Endometrium (tissue), 2 donors: ENCODE results near the gene NTPCR.
"Not testable (repeated sequence)": the region's sequence is repeated elsewhere in the genome, so short reads cannot be mapped to it uniquely, and the experiment has no call there.

Experiments used
- FAIRE-seq: peaks from 2 replicates; lab custom pipeline; 2012; peaks lifted over from hg19 to GRCh38; lab: Jason Lieb, UNC
- donor health status: control.
- donor health status: control.

The NTPCR gene, protein sequence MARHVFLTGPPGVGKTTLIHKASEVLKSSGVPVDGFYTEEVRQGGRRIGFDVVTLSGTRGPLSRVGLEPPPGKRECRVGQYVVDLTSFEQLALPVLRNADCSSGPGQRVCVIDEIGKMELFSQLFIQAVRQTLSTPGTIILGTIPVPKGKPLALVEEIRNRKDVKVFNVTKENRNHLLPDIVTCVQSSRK

DNA sequence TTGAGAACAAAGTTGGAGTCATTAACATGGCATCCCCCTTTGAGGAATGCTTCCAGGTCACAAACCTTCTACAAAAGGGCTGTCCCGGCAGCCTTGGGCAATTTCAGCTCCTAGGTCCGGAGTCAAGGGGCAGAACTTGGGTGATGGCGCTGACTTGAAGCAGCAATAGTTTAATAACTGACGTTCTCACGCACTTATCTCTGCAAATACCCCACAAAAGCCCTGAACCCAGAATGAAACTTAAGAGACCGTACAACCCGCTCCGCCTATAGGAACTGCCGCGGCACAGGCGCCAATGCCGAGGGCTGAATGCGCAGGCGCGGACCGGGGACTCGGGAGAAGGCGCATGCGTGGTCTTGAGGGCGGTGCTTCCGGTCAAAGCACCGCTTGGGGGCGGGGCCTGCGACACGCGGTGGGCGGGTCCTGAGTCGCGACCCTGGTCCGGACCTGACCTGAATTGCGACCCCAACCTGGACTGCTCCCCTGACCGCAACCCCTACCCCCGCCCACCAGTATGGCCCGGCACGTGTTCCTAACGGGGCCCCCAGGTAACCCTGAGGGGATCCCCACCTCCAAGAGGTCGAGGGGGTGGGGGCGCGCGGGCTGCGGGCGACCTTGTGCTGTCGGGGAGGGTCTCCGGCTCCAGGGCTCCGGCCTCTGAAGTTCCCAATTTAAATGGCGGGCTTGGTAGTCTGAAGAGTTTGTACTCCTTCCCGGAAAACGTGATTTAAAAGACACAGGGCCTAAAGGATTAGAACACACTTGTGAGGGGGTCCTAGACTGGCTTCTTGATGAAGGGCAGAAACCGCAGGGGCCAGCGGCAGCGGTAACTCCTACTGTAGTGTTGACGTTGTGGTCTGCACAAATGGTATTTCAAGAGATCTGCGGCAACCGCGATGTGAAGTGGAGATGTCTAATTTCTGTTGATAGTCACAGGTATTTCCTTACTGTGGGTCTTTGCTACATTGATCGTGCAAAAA is at the start of gene NTPCR:
Gene NTPCR, plus strand, starts transcription at position 415 of the 980 bp plus-strand sequence. Its CDS starts 100 bp downstream, at position 515.
- peak; percentile 39 for FAIRE-seq

DNA sequence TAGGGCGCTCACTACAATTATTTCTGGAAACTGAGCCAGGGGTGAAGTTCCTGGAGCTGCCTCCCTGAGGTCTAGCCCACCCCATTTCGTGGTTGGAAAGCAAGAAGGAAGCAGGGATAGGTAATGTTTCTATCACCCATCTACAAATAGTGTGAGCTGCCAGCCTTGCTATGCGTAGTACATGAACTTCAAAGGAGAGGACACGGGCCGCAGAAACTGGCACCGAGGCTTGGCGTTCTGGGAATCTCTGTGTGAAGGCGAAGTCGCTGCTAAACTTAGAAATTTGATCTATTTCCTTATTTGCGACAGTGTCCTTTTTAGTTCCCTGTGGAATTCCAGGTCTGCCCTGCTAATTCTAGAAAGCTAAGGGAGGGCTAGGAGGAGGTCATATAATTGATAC is 49.6 kb upstream of the NTPCR start:
- no peak for FAIRE-seq

DNA sequence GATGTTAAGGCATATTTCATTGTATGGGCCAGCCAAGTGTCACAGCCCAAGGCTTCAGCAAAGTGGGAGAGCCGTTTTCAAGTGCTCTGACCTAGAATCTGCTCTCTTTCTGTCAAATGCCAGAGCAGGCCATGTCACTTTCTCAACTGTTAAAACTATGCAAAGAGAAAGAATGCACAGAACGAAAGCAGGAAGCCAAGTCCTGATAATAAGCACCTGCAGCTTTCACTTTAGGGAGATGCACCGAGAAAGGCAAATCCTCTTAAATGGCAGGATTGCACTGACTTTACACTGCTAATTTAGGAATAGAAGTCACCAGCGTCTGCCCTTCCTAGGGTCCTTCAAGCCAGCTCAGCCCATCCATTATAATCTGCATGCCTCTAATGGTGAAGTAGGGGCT is 49.2 kb upstream of the NTPCR start:
- FAIRE-seq = no peak

DNA sequence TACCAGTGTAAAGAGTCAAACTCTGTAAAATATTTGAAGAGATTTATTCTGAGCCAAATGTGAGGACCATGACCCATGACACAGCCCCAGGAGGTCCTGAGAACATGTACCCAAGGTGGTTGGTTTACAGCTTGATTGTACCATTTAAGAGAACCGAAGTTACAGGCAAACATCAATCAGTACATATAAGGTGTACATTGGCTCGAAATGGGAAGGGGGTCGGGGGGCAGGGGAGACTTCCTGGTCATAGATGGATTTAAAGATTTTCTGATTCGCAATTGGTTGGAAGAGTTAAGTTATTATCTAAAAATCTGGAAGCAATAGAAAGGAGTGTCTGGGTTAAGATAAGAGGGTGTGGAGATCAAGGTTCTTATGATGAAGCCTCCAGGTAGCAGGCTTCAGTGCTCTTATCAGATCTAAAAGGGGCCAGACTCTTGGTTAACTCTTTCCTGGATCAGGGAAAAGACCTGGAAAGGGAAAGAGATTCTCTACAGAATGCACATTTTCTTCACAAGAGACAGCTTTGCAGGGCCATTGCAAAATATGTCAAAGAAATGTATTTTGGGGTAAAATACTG is 47.5 kb upstream of the NTPCR start:
- FAIRE-seq = no peak

DNA sequence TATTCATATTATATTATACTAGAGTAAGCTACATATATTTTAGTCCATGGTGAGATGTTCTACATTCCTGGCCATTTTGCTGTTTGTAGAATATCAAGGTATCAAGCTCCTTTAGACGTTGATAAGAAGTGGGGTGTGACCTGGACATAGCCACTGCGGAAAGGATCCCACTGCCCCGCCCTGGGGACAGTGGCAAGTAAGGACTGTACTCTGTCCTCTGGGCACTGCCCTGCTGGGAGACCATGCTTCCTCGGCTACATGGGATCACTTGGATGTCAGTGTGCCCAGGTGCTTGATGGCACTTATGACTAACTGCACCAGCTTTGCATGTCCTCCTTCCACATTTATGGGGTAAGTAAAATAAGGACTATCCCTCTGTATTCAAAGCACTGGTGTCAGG is 46.3 kb upstream of the NTPCR start:
- no peak for FAIRE-seq

DNA sequence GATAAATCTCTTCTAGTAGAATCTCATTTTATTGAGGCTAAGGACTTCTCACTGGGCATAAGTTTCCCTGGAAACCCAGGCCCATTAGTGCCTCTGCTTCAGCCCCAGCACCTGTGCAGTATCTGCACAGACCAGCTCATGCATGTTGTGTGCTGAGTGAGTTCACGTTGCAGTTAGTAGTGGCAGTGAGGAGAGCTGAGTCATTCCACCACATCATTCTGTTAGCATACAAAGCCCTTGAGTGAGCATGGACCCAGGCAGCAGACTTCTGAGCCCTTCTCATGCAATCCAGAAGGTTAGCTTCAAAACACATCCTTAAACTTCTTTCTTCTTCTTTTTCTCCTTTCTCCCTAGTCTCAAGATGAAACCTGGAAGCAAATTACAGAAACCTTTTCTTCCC is 45.8 kb upstream of the NTPCR start:
- no peak for FAIRE-seq

DNA sequence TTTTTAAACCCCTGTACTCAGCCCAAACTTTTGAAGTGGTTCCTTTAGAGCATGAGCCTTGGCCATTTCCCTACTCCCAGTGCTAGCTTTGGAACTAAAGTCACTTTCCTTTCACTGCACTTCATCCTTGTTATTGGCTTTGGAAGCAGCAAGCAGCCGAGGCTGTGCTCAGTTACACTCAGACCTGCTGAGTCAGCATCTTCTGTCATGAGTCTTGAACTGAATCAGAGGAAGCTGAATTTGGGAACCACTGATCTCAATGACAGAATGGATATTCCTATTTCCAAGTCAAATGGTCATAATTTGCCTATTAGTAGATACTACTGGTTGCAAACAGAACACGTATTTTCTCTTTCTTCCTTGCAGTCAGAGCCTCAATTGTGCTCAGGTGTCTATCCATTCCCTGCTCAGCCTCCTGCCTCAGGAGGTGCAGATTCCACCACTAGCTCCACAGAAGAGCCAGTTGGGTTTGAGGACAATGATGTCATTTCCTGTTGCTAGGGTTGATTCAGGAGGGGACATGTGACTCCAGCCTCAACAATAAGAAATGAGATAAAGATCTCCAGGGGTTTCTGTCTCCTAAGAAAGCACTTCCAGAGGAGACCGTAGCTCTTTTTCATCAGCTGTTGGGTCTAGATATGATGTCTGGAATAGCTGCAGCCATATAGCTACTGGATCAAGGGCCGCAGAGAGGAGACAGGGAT is 44.9 kb upstream of the NTPCR start:
- FAIRE-seq = no peak

DNA sequence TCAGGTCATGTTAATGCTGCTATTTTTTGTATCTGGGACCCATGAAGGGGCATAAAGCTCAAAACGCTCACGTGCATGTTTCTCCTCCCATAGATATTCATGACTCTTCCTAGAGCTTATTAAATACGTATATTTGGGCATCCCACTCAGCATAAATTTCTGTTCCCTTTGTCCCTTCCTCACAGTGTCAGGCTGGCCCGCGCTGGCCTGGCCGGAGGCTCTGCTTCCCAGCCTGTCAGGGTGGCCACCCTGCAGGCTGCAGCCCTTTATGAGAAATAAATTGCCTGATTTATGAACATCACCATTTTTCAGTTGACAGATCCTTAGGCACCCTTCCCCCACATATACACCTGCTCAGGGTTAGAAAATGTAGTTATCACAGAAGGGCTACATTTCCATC is 44.0 kb upstream of the NTPCR start:
- FAIRE-seq = no peak

DNA sequence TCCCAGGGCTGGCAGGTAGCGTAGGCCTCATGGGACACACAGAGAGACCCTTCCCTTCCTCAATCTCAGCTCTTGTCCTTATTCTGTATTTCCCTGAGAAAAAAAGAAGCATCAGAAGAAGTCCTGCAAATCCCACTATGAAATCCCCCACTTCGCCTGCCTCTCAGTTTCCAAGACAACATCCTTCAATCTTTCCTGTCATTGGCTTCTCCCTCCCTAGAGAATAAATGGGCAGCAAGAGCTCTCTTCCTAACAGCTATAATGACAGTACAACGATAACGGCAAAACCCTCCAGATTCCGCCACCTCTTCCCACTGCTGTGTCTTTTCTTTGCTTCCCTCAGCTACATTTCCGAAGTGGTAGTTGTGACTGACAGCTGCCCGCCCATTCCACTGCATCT is 41.6 kb upstream of the NTPCR start:
- FAIRE-seq = no peak

DNA sequence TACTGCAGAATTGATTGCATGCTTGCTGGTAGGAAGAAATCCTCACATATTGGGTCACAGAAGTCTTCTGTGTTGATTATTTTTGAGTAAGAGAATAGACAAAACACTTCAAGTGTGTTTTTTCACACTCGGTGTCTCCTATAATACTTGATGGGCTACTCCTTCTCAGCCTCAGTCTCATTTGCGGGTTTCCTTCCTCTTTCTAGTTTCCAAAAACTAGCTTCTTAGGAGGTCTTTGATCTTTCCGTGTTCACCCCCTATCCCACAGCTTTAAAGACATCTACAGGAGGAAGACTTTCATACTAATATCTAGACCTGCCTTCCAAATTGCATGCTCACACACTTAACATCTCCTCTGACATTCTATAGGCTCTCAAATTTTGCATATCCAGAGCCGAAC is 40.7 kb upstream of the NTPCR start:
- FAIRE-seq = no peak

DNA sequence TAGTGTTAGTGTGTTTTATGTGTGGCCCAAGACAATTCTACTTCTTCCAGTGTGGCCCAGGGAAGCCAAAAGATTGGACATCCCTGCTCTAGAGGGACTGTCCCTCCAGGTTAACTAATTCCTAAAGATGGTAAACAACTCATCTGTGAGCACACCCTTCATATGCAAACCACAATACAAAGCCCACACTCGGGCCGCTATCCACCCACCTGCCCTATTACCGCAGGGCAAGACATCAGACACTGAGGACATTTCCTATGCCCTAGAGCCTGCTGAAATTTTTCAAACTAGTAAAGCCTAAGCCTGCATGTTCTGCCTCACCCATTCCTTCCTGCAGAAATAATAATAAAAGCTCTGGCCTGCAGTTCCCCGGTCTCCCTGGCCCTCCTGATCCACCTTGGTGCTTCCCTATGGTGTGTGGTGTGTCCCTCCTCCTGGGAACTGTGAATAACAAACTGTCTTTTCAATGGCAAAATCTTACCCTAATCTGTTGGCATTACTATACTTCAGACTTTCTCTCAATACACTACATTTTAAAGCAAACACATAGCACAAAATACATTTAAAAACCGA is 39.3 kb upstream of the NTPCR start:
- FAIRE-seq = no peak

DNA sequence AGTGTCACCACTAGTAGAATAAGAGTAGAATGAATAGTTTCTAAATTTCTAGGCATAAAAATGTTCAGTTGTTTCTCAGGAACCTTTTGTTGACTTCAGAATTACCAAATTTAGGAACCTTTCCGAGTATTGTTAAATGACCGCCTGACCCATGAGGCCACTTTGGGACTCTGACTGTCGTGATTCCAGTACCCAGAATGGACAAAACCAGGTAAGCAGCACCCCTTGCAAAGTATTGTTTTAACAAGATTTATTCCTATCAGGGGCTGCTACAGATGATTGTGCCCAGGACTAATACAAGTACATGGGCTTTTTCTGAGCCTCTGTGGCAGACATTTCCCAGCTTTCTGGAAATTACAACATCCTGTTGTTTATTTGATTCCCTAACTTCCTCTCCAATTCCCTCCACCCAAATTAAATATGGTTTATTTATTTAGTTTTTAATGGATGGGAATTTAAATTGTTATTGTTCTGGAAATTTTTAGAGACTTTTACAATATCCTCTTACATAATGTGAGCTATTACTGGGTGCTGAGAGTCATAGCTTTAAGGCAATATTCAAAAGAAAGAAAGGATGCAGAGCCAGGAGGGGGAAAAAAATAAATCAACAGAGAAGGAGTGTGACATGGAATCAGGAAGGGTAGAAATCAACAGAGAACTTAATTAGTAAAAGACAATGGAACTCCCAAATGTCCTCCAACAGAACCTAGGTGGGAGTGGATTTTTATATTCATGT is 37.4 kb upstream of the NTPCR start:
- peak; percentile 85 for FAIRE-seq

DNA sequence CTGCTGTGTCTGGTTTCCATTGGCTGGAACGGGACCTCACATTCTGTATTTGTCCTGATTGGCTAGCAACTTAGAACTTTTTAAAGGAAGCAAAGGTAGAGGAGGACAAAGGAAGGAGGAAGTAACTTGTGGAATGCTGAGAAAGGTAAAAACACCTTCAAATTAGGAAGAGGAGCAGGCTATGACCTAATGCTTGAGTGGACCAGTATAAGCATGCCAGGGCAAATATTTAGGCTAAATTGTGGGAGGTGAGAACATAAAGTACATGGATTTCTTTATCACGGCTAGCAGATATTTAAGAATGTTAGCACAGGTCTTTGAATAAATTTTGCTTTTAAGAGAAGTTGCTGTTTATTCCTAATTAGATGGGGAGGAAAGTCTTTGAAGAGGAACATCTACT is 36.1 kb upstream of the NTPCR start:
- not testable (repeated sequence) for FAIRE-seq

DNA sequence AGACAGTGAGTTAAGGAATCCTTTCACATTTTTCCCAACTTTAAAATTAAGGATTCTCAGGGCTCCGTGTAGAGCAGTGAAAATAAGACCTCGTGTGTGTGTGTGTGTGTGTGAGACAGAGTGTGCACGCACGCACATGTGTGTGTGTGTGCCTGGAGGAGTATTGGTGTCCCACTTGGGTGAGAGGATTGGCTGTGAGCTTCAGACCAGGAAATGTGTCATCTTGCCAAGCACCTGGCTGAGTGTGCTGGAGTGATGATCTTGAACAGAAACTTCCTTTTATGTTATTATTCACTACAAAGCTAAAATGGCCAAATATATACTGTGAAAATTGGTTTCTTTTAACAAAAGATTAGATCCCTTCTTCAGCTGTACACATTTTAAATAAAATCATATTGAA is 35.2 kb upstream of the NTPCR start:
- no peak for FAIRE-seq

DNA sequence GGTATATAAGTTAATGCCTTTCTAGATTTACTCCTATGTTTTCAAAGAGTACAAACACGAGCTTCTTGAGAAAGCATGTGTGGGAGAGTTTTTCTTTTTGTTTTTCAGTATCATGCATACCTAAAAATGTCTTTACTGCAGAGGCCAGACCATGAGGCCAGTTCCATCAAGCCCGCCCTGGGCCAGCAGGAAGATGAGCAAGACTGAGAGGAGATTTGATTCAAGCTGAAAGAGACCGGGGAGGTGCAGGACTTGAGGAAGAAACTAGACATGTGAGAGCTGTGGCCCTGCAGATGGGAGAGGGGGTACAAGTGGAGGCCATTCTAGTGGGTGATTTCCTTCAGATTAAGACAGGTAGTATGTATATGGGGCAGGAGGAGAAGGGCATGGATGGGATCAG is 33.4 kb upstream of the NTPCR start:
- no peak for FAIRE-seq

DNA sequence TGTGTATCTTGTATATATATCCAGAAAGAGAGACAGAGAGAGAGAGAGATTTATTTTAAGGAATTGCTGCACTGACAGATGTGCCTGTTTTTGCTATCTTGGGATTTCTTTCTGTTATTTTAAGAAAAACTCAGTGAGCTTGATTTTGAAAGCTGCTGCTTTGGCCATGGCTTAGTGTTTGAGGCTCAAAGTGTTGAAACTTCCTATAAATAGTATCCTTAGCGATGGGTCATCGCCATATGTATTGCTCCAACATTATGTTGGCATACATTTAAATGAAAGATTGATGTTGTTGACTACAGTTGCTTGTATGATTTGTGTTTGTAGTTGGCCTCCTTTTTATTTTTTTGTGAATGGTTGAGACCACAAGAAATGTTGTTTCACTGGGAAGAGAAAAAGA is 29.0 kb upstream of the NTPCR start:
- no peak for FAIRE-seq

DNA sequence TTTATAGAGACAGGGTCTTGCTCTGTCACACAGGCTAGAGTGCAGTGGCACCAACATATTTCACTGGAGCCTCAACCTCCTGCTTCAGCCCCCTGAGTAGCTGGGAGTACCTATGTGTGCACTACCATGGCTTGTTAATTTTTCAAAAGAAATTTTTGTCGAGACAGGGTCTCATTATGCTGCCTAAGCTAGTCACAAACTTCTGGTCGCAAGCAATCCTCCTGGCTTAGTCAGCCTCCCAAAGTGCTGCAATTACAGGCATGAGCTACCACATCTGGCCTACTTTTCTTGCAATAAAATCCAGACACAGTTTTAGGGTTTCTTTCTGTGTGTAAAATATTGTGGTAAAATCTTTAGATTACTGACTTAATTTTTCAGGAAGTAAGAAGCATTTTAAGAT is 27.9 kb upstream of the NTPCR start:
- no peak for FAIRE-seq

DNA sequence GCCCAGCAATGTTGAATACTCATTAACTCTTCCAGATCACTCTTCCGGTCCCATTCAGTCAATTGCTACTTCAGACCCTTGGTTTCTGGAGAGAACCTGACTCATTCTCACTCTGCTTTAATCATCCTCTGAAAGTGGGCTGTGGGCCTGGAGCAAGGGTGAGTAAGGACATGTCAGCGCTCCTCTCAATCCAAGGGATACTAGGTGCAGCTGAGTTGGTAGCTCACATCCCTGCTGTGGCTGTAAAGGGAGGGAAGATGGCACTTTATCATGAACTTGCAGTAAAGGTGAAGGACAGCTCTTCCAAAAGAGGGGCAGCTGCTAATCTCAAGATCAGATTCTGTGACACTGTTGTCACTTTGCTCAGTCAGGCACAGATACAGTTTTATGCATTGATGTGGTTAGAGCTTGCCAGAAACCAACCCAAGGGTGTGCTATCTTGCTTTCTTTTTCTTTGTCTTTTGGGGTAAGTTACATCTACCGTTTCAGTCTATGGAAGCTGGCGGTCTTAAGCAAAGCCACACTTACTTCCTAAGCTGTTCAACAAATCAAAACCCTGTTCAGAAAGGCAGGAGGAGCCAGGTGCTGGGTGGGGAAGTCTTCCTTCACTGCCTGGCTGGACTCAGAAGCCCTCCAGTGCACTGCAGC is 26.5 kb upstream of the NTPCR start:
- no peak for FAIRE-seq

DNA sequence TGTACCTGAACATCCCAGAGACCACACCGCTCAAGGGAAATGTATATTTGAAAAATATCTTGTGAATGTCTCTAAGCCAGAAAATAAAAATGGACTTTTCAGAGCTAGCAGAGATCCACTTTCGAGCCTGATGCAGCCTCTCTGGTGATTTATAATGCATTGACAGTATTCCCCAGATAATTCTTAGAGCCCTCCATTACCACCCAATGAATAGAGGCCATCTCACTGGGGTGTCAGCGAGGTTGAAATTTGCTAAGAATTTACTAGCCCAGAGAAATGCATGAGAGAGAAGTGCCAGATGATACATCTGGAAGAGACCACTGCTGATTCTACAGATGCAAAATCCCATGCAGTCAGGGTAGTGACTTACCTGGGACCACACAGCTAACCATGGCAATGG is 25.5 kb upstream of the NTPCR start:
- no peak for FAIRE-seq

DNA sequence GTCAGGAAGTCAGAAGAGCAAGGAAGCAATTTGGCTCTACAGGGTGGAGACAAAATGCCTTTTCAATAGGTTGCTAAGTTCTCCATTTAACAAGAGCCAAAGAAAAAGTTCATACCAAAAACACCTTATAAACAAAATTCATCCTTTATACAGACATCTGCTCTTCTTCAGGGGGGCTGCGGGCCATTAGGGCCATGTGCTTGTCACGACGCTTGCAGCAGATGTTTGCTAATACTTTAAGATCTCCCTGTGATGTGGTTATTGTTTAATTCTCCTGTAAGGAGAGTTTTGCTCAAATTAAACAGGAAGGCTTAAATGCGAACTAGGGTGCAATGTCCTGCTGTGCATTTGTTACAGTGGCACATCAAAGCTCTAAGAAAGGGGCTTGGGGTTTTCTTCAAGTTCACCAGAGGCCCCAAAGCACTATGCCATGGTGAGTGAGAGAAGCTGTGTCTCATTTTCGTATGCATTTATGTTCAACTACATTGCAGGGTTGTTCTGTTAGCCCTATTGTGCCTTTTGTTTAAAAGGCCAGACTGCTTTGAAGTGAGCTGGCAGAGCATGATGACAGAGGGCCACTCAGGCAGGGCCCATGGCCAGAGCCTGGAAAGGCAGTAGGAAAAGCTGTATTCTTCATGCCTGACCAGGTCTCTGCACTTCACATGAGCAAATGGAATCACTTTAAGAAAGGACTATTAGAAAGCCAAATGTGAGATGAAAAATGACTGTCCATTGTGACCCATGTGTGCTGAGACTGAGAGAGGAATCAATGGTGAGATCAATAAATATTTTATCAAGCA is 24.8 kb upstream of the NTPCR start:
- peak; percentile 33 for FAIRE-seq
